CD14-positive monocyte (primary cell): ENCODE data around the gene ZNHIT2. TPM values are rescaled to one million over a fixed set of nuclear protein-coding genes. Genes with fewer than 3 reads are reported as not detected.

Experiments
- DNase-seq, 3 donors: peaks; one replicate each; pipeline ENCODE4 v3.0.0-alpha.2; 2011 to 2022
- H2AFZ ChIP-seq: 2 replicates; pipeline ENCODE4 v1.6.0; 2012; ENCODE audit warnings: mild to moderate bottlenecking, low read depth, low read length, inconsistent platforms; ENCODE audit not compliant: insufficient read depth, poor library complexity, severe bottlenecking
- H3K27ac ChIP-seq, 2 donors: 1 replicate in 1 of 2; 2 replicates in 1 of 2; pipeline ENCODE4 v1.5.1; 2012 to 2013; ENCODE audit warnings: low read length in 2 of 2, control low read depth in 1 of 2, inconsistent platforms in 1 of 2, low read depth in 1 of 2, mild to moderate bottlenecking in 1 of 2
- H3K27me3 ChIP-seq, 2 donors: one replicate each; pipeline versions ENCODE4 v1.6.0 to v1.6.1; 2011 to 2013; ENCODE audit warnings: low read length in 2 of 2; ENCODE audit not compliant: control insufficient read depth in 2 of 2, insufficient read depth in 2 of 2
- H3K36me3 ChIP-seq, 2 donors: replicated peaks in 1 of 2; 1 replicate in 1 of 2; 2 replicates in 1 of 2; pipeline versions ENCODE4 v1.5.1 to v1.6.1; 2012 to 2013; ENCODE audit warnings: low read length in 2 of 2, control low read depth in 1 of 2, inconsistent platforms in 1 of 2, mild to moderate bottlenecking in 1 of 2; ENCODE audit not compliant: insufficient read depth in 2 of 2, control insufficient read depth in 1 of 2
- H3K4me1 ChIP-seq, 2 donors: 1 replicate in 1 of 2; 2 replicates in 1 of 2; pipeline versions ENCODE4 v1.5.1 to v1.6.1; 2012 to 2013; ENCODE audit warnings: low read length in 2 of 2, control low read depth in 1 of 2, inconsistent platforms in 1 of 2, mild to moderate bottlenecking in 1 of 2, moderate library complexity in 1 of 2; ENCODE audit not compliant: insufficient read depth in 2 of 2, control insufficient read depth in 1 of 2
- H3K4me2 ChIP-seq: replicated peaks from 2 replicates; pipeline ENCODE3; 2012; ENCODE audit warnings: low read length, moderate library complexity, mild to moderate bottlenecking; ENCODE audit not compliant: poor library complexity, severe bottlenecking; ENCODE audit errors: extremely low read depth
- H3K4me3 ChIP-seq, 3 experiments: fragments of 200-600 bp in 1 of 3; sonication (generic) in 1 of 3; replicated peaks in 1 of 3; 1 replicate in 2 of 3; 2 replicates in 1 of 3; pipeline ENCODE4 v1.5.1; 2011 to 2013; ENCODE audit warnings: low read length in 3 of 3, mild to moderate bottlenecking in 3 of 3, control low read depth in 2 of 3, low read depth in 2 of 3, inconsistent platforms in 1 of 3, moderate library complexity in 1 of 3
- H3K79me2 ChIP-seq: 2 replicates; pipeline ENCODE4 v1.6.0; 2012; ENCODE audit warnings: mild to moderate bottlenecking, control low read depth, inconsistent platforms, low read length, moderate library complexity; ENCODE audit not compliant: insufficient read depth
- H3K9ac ChIP-seq: 2 replicates; pipeline ENCODE4 v1.6.0; 2017; ENCODE audit warnings: low read length, mild to moderate bottlenecking; ENCODE audit not compliant: insufficient read depth, poor library complexity, severe bottlenecking
- H3K9me3 ChIP-seq, 2 donors: replicated peaks in 1 of 2; 1 replicate in 1 of 2; 2 replicates in 1 of 2; pipeline versions ENCODE4 v1.5.1 to v1.6.1; 2012 to 2013; ENCODE audit warnings: low read length in 2 of 2, control low read depth in 1 of 2; ENCODE audit not compliant: control insufficient read depth in 1 of 2, insufficient read depth in 1 of 2
- H4K20me1 ChIP-seq: 2 replicates; pipeline ENCODE4 v1.6.0; 2012; ENCODE audit warnings: mild to moderate bottlenecking, low read length, control low read depth, moderate library complexity; ENCODE audit not compliant: insufficient read depth
- H3K27ac Mint-ChIP-seq, 7 donors: one replicate each; pipeline ENCODE4 v1.8.0; 2020; ENCODE audit warnings: mild to moderate bottlenecking in 7 of 7, mixed read lengths in 7 of 7, moderate library complexity in 6 of 7, inconsistent platforms in 2 of 7
- H3K27me3 Mint-ChIP-seq, 3 donors: one replicate each; pipeline ENCODE4 v1.8.0; 2021 to 2022; ENCODE audit warnings: low read depth in 3 of 3, mild to moderate bottlenecking in 3 of 3, mixed read lengths in 3 of 3, moderate library complexity in 3 of 3, inconsistent platforms in 1 of 3
- H3K36me3 Mint-ChIP-seq, 2 donors: one replicate each; pipeline ENCODE4 v1.8.0; 2020; ENCODE audit warnings: mixed read lengths in 2 of 2, inconsistent platforms in 1 of 2, mild to moderate bottlenecking in 1 of 2
- H3K4me1 Mint-ChIP-seq: one replicate; pipeline ENCODE4 v1.8.0; 2020; ENCODE audit warnings: mild to moderate bottlenecking, mixed read lengths
- H3K4me3 Mint-ChIP-seq, 2 donors: one replicate each; pipeline ENCODE4 v1.8.0; 2020; ENCODE audit warnings: mild to moderate bottlenecking in 2 of 2, mixed read lengths in 2 of 2, moderate library complexity in 1 of 2
- H3K9me3 Mint-ChIP-seq, 7 donors: one replicate each; pipeline ENCODE4 v1.8.0; 2020 to 2022; ENCODE audit warnings: mixed read lengths in 7 of 7, mild to moderate bottlenecking in 6 of 7, moderate library complexity in 6 of 7, inconsistent platforms in 2 of 7
- CTCF ChIP-seq: fragments of 200-600 bp; IDR thresholded peaks from one replicate; pipeline ENCODE4 v1.8.0; 2022; ENCODE audit warnings: antibody characterized with exemption, mild to moderate bottlenecking
- WGBS: methylation state at CpG from one replicate; pipeline ENCODE4 v1.1.5; 2013; ENCODE audit warnings: missing lambda C conversion rate; ENCODE audit not compliant: insufficient coverage; 5-methylcytosine and 5-hydroxymethylcytosine counted together
- intact Hi-C, 2 donors: fragments of 100-400 bp; cut with micrococcal nuclease; formaldehyde crosslinking; loops; one replicate each; pipeline versions ENCODE4 v1.15.0 to v1.15.1; 2023
- polyA plus RNA-seq, 3 donors: library from polyadenylated mRNA; depleted of rRNA in 1 of 3; unstranded in 2 of 3; stranded (reverse) in 1 of 3; fragments of 300-500 nt in 2 of 3; fragments of >200 nt in 1 of 3; fragmentation: Illumina TruSeq in 2 of 3; gene quantifications; 1 replicate in 2 of 3; 2 replicates in 1 of 3; pipeline ENCODE4 v1.2.3, GENCODE V29; 2012 to 2021

Gene ZNHIT2
- polyA plus RNA-seq, 3 donors = 2.1 to 9.4 (median 5.8) TPM

- peaks cover 29 to 37% of the 10 kb centered on the region in 2 donors for H3K4me1 ChIP-seq
- intact Hi-C loops = loop anchor here in 1 of 2 donors (5.0 kb wide), 2 partner anchors 71 to 99 kb away; partner anchors contain the start of genes ARL2 and CAPN1
These were observed 6.2 kb downstream of the ZNHIT2 start for GRCh38 chr11:65111159-65111743.

More at GRCh38 chr11:65111159-65111743, 6.2 kb downstream of the ZNHIT2 start:
- no peak overlapping the region for H3K27ac ChIP-seq
- no peaks in the 10 kb centered on the region for H3K9me3 ChIP-seq
- peak overlapping the region in 1 of 3 experiments; percentile 81 for H3K4me3 ChIP-seq
- peaks cover 21 to 34% of the 10 kb centered on the region in 2 donors for H3K36me3 ChIP-seq
- H3K79me2 ChIP-seq = peaks cover 5% of the 10 kb centered on the region
- H2AFZ ChIP-seq = peak overlapping the region; percentile 70
- TF ChIP-seq CTCF = no peak
- Mint-ChIP-seq H3K9me3 (peaks cover 0 to 6% (median 0%) of the 10 kb centered on the region in 7 donors), H3K36me3 (peaks cover 28 to 36% of the 10 kb centered on the region in 2 donors), H3K27ac (peak overlapping the region in 3 of 7 donors; percentile 23 to 75 (median 25)), H3K27me3 (peaks cover 13 to 22% (median 15%) of the 10 kb centered on the region in 3 donors), H3K4me3 (peak overlapping the region; percentile 80 to 91), H3K4me1 (peaks cover 37% of the 10 kb centered on the region)
- peaks cover 24% of the 10 kb centered on the region for H4K20me1 ChIP-seq
- H3K4me2 ChIP-seq = peak overlapping the region; percentile 95
- H3K27me3 ChIP-seq = peaks cover 0 to 15% of the 10 kb centered on the region in 2 donors
- no peak for DNase-seq
- WGBS = 70% methylated on average over 31 of the region's 31 CpGs
- H3K9ac ChIP-seq = no peak overlapping the region
